Gastroesophageal sphincter (tissue), 4 donors: Measurements from ENCODE around the gene BBS12. TPM values are rescaled to one million over a fixed set of nuclear protein-coding genes. Genes with fewer than 3 reads are reported as not detected.

ENCODE experiments used
- ATAC-seq: fragments of 150-250 bp; one replicate; pipeline ENCODE4 v1.9.1; 2016; ENCODE audit warnings: mild to moderate bottlenecking, moderate library complexity
- H3K27ac ChIP-seq, 4 donors: fragments of 200-600 bp; sonication (generic) in 3 of 4; 1 replicate in 3 of 4; 2 replicates in 1 of 4; pipeline ENCODE4 v1.5.1; 2016 to 2019
- H3K27me3 ChIP-seq: fragments of 200-600 bp; sonication (generic); one replicate; pipeline ENCODE4 v1.5.1; 2019
- H3K36me3 ChIP-seq, 2 donors: fragments of 200-600 bp; sonication (generic); one replicate each; pipeline ENCODE4 v1.5.1; 2019; ENCODE audit warnings: control low read depth in 1 of 2
- H3K4me1 ChIP-seq, 3 donors: fragments of 200-600 bp; sonication (generic); 1 replicate in 2 of 3; 2 replicates in 1 of 3; pipeline ENCODE4 v1.5.1; 2016 to 2019; ENCODE audit warnings: control low read depth in 2 of 3
- H3K4me3 ChIP-seq, 2 donors: fragments of 200-600 bp; sonication (generic); one replicate each; pipeline ENCODE4 v1.5.1; 2019; ENCODE audit warnings: mild to moderate bottlenecking in 1 of 2, moderate library complexity in 1 of 2
- H3K9me3 ChIP-seq, 3 donors: fragments of 200-600 bp; sonication (generic); one replicate each; pipeline ENCODE4 v1.5.1; 2017 to 2019; ENCODE audit warnings: control low read depth in 2 of 3
- EP300 ChIP-seq: sonication (generic); formaldehyde crosslinking; IDR thresholded peaks from one replicate; pipeline ENCODE4 v1.6.1; 2017; ENCODE audit warnings: antibody characterized with exemption, mild to moderate bottlenecking
- POLR2A ChIP-seq, 2 donors: fragments of 450-650 bp; IDR thresholded peaks; one replicate each; pipeline ENCODE4 v1.6.1; 2017; ENCODE audit warnings: antibody characterized with exemption in 2 of 2, mild to moderate bottlenecking in 2 of 2, moderate library complexity in 1 of 2
- POLR2AphosphoS5 ChIP-seq: sonication (generic); formaldehyde crosslinking; IDR thresholded peaks from one replicate; pipeline ENCODE4 v1.6.1; 2017; ENCODE audit warnings: antibody characterized with exemption
- WGBS, 2 donors: methylation state at CpG; one replicate each; pipeline ENCODE4 v1.1.5; 2018; ENCODE audit warnings: low coverage in 1 of 2; 5-methylcytosine and 5-hydroxymethylcytosine counted together
- total RNA-seq, 4 donors: library from RNA; depleted of rRNA; stranded (reverse); fragments of >200 nt; gene quantifications; one replicate each; pipeline ENCODE4 v1.1.0, GENCODE V29; 2016
- TF ChIP-seq, protein P1 (sequence below), 4 experiments: fragments of 200-600 bp in 2 of 4; fragments of 450-650 bp in 2 of 4; sonication (generic) in 1 of 4; IDR thresholded peaks; one replicate each; pipeline ENCODE4 v1.5.1; 2017 to 2019; ENCODE audit warnings: antibody characterized with exemption in 4 of 4, mild to moderate bottlenecking in 2 of 4, moderate library complexity in 2 of 4

Gene BBS12
- 1 to 10 TPM; 4.7 to 7.3 (median 5.9) TPM for total RNA-seq

GRCh38 chr4:122732329-122733026 lies at the start of gene BBS12:
TSS of gene BBS12 (plus strand) at chr4:122732704. CDS start at chr4:122741893, 9,189 bp downstream.
- H3K27me3 ChIP-seq: no peaks in the 10 kb centered on the region
- H3K9me3 ChIP-seq: no peaks in the 10 kb centered on the region
- peaks cover 0 to 25% (median 2%) of the 10 kb centered on the region in 3 donors for H3K4me1 ChIP-seq
- 0% methylated on average over 24 of the region's 37 CpGs; no CpG with 5 or more reads in 1 of the 2 donors for WGBS, 2 donors
- peak in 1 of 2 donors; percentile 36 for TF ChIP-seq POLR2A (IDR thresholded peaks at IDR 0.05)
- TF ChIP-seq, protein P1, sequence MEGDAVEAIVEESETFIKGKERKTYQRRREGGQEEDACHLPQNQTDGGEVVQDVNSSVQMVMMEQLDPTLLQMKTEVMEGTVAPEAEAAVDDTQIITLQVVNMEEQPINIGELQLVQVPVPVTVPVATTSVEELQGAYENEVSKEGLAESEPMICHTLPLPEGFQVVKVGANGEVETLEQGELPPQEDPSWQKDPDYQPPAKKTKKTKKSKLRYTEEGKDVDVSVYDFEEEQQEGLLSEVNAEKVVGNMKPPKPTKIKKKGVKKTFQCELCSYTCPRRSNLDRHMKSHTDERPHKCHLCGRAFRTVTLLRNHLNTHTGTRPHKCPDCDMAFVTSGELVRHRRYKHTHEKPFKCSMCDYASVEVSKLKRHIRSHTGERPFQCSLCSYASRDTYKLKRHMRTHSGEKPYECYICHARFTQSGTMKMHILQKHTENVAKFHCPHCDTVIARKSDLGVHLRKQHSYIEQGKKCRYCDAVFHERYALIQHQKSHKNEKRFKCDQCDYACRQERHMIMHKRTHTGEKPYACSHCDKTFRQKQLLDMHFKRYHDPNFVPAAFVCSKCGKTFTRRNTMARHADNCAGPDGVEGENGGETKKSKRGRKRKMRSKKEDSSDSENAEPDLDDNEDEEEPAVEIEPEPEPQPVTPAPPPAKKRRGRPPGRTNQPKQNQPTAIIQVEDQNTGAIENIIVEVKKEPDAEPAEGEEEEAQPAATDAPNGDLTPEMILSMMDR (IDR thresholded peaks at IDR 0.05): peak in 2 of 4 experiments; percentile 26 to 49
- no peak for TF ChIP-seq EP300
- TF ChIP-seq POLR2AphosphoS5: peak; percentile 39
- H3K36me3 ChIP-seq: no peaks in the 10 kb centered on the region
- ATAC-seq: peak; percentile 100
- H3K4me3 ChIP-seq: peak within 1 kb of the TSS; percentile 64 to 92
- peak within 1 kb of the TSS; percentile 67 to 91 (median 86) for H3K27ac ChIP-seq

DNA sequence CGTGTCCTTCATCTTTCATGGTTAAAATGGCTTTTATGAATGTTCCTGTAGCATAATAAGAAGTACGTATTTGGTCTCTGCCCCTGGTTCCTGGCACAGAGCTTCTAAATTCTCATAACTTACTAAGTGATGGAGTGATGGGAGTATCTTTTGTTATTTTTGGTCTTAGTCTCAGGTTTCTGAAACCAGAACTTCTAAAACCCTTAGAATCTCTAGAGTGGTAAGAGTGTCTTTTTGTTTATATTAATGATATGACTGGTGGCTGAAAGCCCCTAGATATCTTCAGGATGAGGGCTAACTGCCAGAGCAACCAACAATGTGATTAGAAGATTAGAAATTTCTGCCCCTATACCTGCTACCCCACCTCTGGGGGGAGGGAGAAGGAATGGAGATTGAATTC lies 45.8 kb upstream of the BBS12 start:
- ATAC-seq: no peak
- Histone ChIP-seq H3K27ac (no peak overlapping the region), H3K4me1 (peaks cover 0 to 17% (median 3%) of the 10 kb centered on the region in 3 donors), H3K27me3 (no peaks in the 10 kb centered on the region), H3K4me3 (no peak overlapping the region), H3K36me3 (no peaks in the 10 kb centered on the region), H3K9me3 (no peaks in the 10 kb centered on the region)
- TF ChIP-seq POLR2AphosphoS5 (no peak), EP300 (no peak)
- TF ChIP-seq, protein P1 (IDR thresholded peaks at IDR 0.05): no peak
- 83 to 100% methylated on average over 1 to 2 of the region's 2 CpGs for WGBS, 2 donors

DNA sequence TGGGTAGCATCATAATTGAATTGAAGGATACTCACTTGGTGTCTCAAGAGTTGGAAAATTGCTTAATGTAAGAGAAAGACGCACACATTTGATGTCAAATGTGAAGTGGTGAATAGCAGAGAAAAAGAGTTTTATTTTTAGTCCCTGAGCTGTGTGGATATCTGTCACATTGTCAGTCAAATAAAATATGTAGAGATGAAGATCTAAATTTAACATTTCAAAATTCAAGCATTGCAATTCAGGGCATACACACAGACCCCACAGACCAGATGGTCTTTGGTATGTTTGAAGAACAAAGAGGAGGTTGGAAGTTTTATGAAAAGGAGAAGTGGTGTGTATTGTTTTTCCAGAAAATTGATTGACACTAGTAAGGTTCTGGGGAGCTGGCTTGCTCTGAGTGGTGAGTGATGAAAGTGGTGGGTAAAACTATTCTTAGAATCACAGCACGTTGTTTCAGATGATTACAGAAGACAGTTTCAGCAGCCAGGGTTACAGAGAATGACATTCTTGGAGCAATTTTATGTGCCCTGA lies 44.9 kb upstream of the BBS12 start:
- Histone ChIP-seq H3K9me3 (no peaks in the 10 kb centered on the region), H3K4me1 (peaks cover 0 to 17% (median 3%) of the 10 kb centered on the region in 3 donors), H3K27ac (peak overlapping the region in 1 of 4 donors; percentile 3), H3K4me3 (no peak overlapping the region), H3K36me3 (no peaks in the 10 kb centered on the region), H3K27me3 (no peaks in the 10 kb centered on the region)
- TF ChIP-seq, protein P1 (IDR thresholded peaks at IDR 0.05): no peak
- TF ChIP-seq EP300 (no peak), POLR2A (IDR thresholded peaks at IDR 0.05) (no peak), POLR2AphosphoS5 (no peak)
- WGBS, 2 donors: 36 to 45% methylated on average over 2 of the region's 2 CpGs
- no peak for ATAC-seq

- peak overlapping the region in 3 of 4 donors; percentile 3 to 50 (median 22) for H3K27ac ChIP-seq
- H3K9me3 ChIP-seq: no peaks in the 10 kb centered on the region
- H3K4me3 ChIP-seq: peak overlapping the region in 1 of 2 donors; percentile 21
- H3K36me3 ChIP-seq: no peaks in the 10 kb centered on the region
- H3K27me3 ChIP-seq: no peaks in the 10 kb centered on the region
- WGBS, 2 donors: 23 to 36% methylated on average over 7 to 9 of the region's 9 CpGs
- no peak for ATAC-seq
- TF ChIP-seq POLR2A (IDR thresholded peaks at IDR 0.05) (no peak), POLR2AphosphoS5 (no peak), EP300 (no peak)
- peaks cover 0 to 17% (median 3%) of the 10 kb centered on the region in 3 donors for H3K4me1 ChIP-seq
Measured at GRCh38 chr4:122688529-122689140, 43.9 kb upstream of the BBS12 start.

DNA sequence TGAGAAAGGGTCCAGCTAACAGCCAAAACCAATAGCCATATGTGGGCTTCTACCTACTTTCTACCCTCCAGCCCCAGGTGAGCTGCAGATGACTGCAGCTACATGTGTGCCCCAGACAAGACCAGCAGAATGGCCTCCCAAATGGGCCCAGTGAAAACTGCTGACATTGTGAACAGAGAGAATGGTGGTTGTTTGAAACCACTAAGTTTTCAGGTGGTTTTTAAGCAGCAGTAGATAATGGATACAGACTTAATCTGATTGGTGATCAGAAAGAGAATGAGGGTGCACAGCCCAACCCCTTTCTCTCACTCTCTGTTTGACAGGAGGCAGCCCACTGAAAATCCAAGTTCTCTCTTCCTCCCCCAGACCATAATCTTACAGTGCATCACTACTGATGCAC lies 42.5 kb upstream of the BBS12 start:
- Histone ChIP-seq H3K4me3 (no peak overlapping the region), H3K27me3 (no peaks in the 10 kb centered on the region), H3K27ac (no peak overlapping the region), H3K9me3 (no peaks in the 10 kb centered on the region), H3K36me3 (no peaks in the 10 kb centered on the region), H3K4me1 (peaks cover 0 to 17% (median 3%) of the 10 kb centered on the region in 3 donors)
- TF ChIP-seq POLR2A (IDR thresholded peaks at IDR 0.05): no peak
- no peak for TF ChIP-seq EP300
- TF ChIP-seq POLR2AphosphoS5: no peak
- TF ChIP-seq, protein P1 (IDR thresholded peaks at IDR 0.05): no peak
- no peak for ATAC-seq
